DOHH2 (cell line): Measurements from ENCODE around the gene SDR9C7.
"Not testable (repeated sequence)": the region's sequence is repeated elsewhere in the genome, so short reads cannot be mapped to it uniquely, and the experiment has no call there.

Experiments used
- H3F3A ChIP-seq: fragments of 200-600 bp; sonication (generic), shearing (Covaris generic); 2 replicates; pipeline ENCODE4 v1.6.0; 2016; ENCODE audit warnings: antibody characterized with exemption, mild to moderate bottlenecking; ENCODE audit not compliant: control insufficient read depth, insufficient read depth
- H3K27ac ChIP-seq: fragments of 200-600 bp; sonication (generic); 2 replicates; pipeline ENCODE4 v1.5.1; 2014; ENCODE audit warnings: low read depth, mild to moderate bottlenecking, low read length, moderate library complexity
- H3K27me3 ChIP-seq: fragments of 200-600 bp; sonication (generic); 2 replicates; pipeline ENCODE4 v1.6.1; 2014; ENCODE audit warnings: mild to moderate bottlenecking, low read length, mixed read lengths; ENCODE audit not compliant: control insufficient read depth
- H3K36me3 ChIP-seq: fragments of 200-600 bp; sonication (generic); 2 replicates; pipeline ENCODE4 v1.6.1; 2014; ENCODE audit warnings: mild to moderate bottlenecking, low read length, moderate library complexity, mixed read lengths; ENCODE audit not compliant: control insufficient read depth
- H3K4me1 ChIP-seq: fragments of 200-600 bp; sonication (generic); 2 replicates; pipeline ENCODE4 v1.6.1; 2014; ENCODE audit warnings: mild to moderate bottlenecking, low read length, mixed read lengths; ENCODE audit not compliant: control insufficient read depth
- H3K4me2 ChIP-seq: fragments of 200-600 bp; sonication (generic); 2 replicates; pipeline ENCODE4 v1.6.0; 2014; ENCODE audit warnings: mild to moderate bottlenecking, low read length, moderate library complexity
- H3K4me3 ChIP-seq: fragments of 200-600 bp; sonication (generic); 2 replicates; pipeline ENCODE4 v1.5.1; 2014; ENCODE audit warnings: mild to moderate bottlenecking, low read length, mixed read lengths
- H3K79me2 ChIP-seq: fragments of 200-600 bp; sonication (generic); 2 replicates; pipeline ENCODE4 v1.6.1; 2014; ENCODE audit warnings: mild to moderate bottlenecking, low read length, mixed read lengths; ENCODE audit not compliant: control insufficient read depth
- H3K9me2 ChIP-seq: fragments of 200-600 bp; sonication (generic); replicated peaks from 2 replicates; pipeline ENCODE4 v1.6.1; 2014; ENCODE audit warnings: mild to moderate bottlenecking, low read length, mixed read lengths; ENCODE audit not compliant: control insufficient read depth
- H3K9me3 ChIP-seq: fragments of 200-600 bp; sonication (generic); 2 replicates; pipeline ENCODE4 v1.6.1; 2014; ENCODE audit warnings: antibody characterized with exemption, low read length, mixed read lengths; ENCODE audit not compliant: control insufficient read depth, insufficient read depth
- H4K20me1 ChIP-seq: fragments of 200-600 bp; sonication (generic); 2 replicates; pipeline ENCODE4 v1.6.0; 2014; ENCODE audit warnings: low read depth, mild to moderate bottlenecking, antibody characterized with exemption, low read length, moderate library complexity; ENCODE audit not compliant: control insufficient read depth, insufficient read depth
- EZH2phosphoT487 ChIP-seq: fragments of 200-600 bp; sonication (generic); IDR thresholded peaks from 2 replicates; pipeline ENCODE4 v1.6.1; 2017; ENCODE audit warnings: borderline replicate concordance, mild to moderate bottlenecking, antibody characterized with exemption, low read length, moderate library complexity, mixed read lengths
- TF ChIP-seq, protein P1 (sequence below): fragments of 200-600 bp; sonication (generic); IDR thresholded peaks from one replicate; pipeline ENCODE4 v1.5.1; 2014; ENCODE audit warnings: antibody characterized with exemption, mild to moderate bottlenecking, low read depth, low read length; ENCODE audit not compliant: poor library complexity, severe bottlenecking

The SDR9C7 gene

DNA sequence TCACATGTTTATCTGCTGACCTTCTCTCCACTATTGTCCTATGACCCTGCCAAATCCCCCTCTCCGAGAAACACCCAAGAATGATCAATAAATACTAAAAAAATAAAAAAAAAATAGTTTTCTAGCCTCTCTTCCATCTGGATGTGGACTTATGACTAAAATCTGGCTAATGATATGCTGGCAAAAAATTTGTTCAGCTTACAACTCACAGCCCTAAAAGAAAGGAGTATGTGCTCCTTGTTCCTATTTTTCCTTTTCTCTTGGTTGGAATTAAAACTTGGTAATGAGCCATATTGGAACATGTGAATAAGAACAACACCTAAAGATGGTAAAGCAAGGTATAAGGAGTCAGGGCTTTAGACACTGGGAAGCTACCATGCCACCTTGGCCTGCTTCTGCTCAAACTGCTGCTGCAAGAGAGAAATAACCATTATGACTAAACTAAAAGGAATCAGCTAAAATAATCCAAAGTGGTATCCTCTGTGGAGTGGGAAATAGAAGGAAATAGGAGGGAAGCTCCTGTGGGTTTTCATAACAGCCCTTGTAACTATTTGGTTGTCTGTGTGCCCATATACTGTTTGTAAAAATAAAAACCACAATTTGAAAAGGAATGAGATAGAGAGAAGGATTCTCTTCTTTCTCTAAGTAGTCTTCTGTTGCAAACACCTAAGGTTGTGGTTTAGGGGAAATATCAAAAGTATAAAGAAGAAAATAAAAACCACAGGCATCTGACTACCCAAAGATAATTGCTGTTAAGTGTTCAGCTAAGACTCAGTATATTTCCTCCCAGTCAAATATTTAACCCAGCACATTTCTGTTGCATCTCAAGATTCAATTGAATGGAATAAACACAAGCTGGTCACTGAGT is 53.8 kb downstream of the SDR9C7 start:
- Histone ChIP-seq H3K27me3 (no peaks in the 10 kb centered on the region), H3K27ac (no peak overlapping the region), H3K4me1 (no peaks in the 10 kb centered on the region), H3K36me3 (no peaks in the 10 kb centered on the region), H3K4me2 (no peak overlapping the region), H3K79me2 (no peaks in the 10 kb centered on the region), H3K9me2 (no peaks in the 10 kb centered on the region), H3K9me3 (no peaks in the 10 kb centered on the region), H3F3A (no peaks in the 10 kb centered on the region), H4K20me1 (no peaks in the 10 kb centered on the region), H3K4me3 (no peak overlapping the region)
- TF ChIP-seq EZH2phosphoT487: no peak
- TF ChIP-seq, protein P1, sequence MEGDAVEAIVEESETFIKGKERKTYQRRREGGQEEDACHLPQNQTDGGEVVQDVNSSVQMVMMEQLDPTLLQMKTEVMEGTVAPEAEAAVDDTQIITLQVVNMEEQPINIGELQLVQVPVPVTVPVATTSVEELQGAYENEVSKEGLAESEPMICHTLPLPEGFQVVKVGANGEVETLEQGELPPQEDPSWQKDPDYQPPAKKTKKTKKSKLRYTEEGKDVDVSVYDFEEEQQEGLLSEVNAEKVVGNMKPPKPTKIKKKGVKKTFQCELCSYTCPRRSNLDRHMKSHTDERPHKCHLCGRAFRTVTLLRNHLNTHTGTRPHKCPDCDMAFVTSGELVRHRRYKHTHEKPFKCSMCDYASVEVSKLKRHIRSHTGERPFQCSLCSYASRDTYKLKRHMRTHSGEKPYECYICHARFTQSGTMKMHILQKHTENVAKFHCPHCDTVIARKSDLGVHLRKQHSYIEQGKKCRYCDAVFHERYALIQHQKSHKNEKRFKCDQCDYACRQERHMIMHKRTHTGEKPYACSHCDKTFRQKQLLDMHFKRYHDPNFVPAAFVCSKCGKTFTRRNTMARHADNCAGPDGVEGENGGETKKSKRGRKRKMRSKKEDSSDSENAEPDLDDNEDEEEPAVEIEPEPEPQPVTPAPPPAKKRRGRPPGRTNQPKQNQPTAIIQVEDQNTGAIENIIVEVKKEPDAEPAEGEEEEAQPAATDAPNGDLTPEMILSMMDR: no peak

DNA sequence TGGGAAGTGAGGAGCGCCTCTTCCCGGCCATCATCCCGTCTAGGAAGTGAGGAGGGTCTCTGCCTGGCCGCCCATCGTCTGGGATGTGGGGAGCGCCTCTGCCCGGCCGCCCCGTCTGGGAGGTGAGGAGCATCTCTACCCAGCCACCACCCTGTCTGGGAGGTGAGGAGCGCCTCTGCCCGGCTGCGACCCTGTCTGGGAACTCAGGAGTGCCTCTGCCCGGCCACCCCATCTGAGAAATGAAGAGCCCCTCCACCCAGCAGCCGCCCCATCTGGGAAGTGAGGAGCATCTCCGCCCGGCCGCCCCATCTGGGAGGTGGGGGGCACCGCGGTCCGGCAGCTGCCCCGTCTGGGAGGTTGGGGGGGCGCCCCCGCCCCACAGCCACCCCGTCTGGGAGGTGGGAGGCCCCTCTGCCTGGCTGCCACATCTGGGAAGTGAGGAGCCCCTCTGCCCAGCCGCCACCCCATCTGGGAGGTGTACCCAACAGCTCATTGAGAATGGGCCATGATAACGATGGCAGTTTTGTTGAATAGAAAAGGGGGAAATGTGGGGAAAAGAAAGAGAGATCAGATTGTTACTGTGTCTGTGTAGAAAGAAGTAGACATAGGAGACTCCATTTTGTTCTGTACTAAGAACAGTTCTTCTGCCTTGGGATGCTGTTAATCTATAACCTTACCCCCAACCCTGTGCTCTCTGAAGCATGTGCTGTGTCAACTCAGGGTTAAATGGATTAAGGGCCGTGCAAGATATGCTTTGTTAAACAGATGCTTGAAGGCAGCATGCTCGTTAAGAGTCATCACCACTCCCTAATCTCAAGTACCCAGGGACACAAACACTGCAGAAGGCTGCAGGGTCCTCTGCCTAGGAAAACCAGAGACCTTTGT is 54.7 kb downstream of the SDR9C7 start:
- H3K27ac ChIP-seq, H3K4me1 ChIP-seq, H3K9me3 ChIP-seq, H3K36me3 ChIP-seq, H3K27me3 ChIP-seq, H3K9me2 ChIP-seq, H3K79me2 ChIP-seq, H3K4me3 ChIP-seq, H3K4me2 ChIP-seq, H3F3A ChIP-seq, H4K20me1 ChIP-seq: not testable (repeated sequence)

DNA sequence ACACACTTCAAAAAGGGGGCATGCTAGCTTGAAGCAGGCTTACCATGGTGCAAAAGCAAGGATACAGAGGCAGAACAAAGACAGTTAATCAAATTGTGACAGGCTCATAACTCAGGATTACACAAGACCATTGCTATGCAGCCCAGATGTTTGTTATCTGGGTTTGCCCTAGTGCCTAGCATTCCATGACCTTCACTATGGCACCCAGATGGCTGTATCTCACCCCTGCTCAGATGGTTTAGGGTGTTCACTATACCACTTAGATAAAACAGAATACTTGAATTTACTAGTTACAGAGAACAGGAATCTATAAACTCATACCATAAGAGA is 56.2 kb downstream of the SDR9C7 start:
- no peaks in the 10 kb centered on the region for H3K79me2 ChIP-seq

More for the DNA sequence above, 56.2 kb downstream of the SDR9C7 start:
- TF ChIP-seq EZH2phosphoT487: no peak
- TF ChIP-seq, protein P1: no peak
- no peaks in the 10 kb centered on the region for H3K36me3 ChIP-seq
- no peaks in the 10 kb centered on the region for H3K9me2 ChIP-seq
- no peaks in the 10 kb centered on the region for H3F3A ChIP-seq
- no peaks in the 10 kb centered on the region for H4K20me1 ChIP-seq
- no peak overlapping the region for H3K27ac ChIP-seq
- H3K4me3 ChIP-seq: no peak overlapping the region
- H3K4me1 ChIP-seq: no peaks in the 10 kb centered on the region
- H3K27me3 ChIP-seq: no peaks in the 10 kb centered on the region
- no peak overlapping the region for H3K4me2 ChIP-seq
- H3K9me3 ChIP-seq: no peaks in the 10 kb centered on the region
